ENCODE measurements around the gene MSI2.

MSI2 gene

DNA sequence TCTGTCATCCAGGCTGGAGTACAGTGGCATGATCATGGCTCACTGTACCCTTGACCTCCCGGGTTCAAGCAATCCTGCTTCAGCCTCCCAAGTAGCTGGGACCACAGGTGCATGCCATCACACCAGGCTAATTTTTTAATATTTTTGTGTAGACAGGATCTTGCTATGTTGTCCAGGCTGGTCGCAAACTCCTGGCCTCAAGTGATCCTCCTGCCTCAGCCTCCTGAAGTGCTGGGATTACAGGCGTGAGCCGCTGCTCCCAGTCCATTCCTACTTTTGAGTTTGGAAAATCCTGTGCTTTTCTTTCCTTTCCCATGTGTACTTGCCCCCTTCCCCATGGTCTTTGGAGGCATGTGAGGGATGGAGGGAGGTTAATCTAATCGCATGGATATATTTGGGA is 60.0 kb downstream of the MSI2 start:
- H3K4me3 ChIP-seq (ENCODE audit: low read length) = no peak overlapping the region
- DNase-seq (ENCODE audit: low read depth, low spot score) = no peak
- H3K4me1 ChIP-seq (ENCODE audit: control insufficient read depth, insufficient read depth, low read length) = peaks cover 12% of the 10 kb centered on the region
- no peaks in the 10 kb centered on the region for H3K36me3 ChIP-seq (ENCODE audit: control insufficient read depth, insufficient read depth, low read length)
- H3K9me3 ChIP-seq (ENCODE audit: control insufficient read depth, insufficient read depth, low read length) = no peaks in the 10 kb centered on the region
- H3K27ac ChIP-seq (ENCODE audit: low read length) = no peak overlapping the region
- H3K27me3 ChIP-seq (ENCODE audit: control insufficient read depth, insufficient read depth, low read length) = no peaks in the 10 kb centered on the region
- WGBS (ENCODE audit: insufficient coverage, insufficient read length) = no CpG with 5 or more reads among the region's 5 CpGs

- Histone ChIP-seq H3K4me3 (ENCODE audit: low read length) (no peak overlapping the region), H3K27me3 (ENCODE audit: control insufficient read depth, insufficient read depth, low read length) (no peaks in the 10 kb centered on the region), H3K27ac (ENCODE audit: low read length) (no peak overlapping the region), H3K36me3 (ENCODE audit: control insufficient read depth, insufficient read depth, low read length) (no peaks in the 10 kb centered on the region), H3K9me3 (ENCODE audit: control insufficient read depth, insufficient read depth, low read length) (no peaks in the 10 kb centered on the region), H3K4me1 (ENCODE audit: control insufficient read depth, insufficient read depth, low read length) (peaks cover 12% of the 10 kb centered on the region)
- WGBS (ENCODE audit: insufficient coverage, insufficient read length) = no CpG with 5 or more reads among the region's 3 CpGs
- no peak for DNase-seq (ENCODE audit: low read depth, low spot score)
Measured at GRCh38 chr17:57317079-57317478, 60.8 kb downstream of the MSI2 start.

GRCh38 chr17:57318913-57319312 is 62.6 kb downstream of the MSI2 start:
- no CpG with 5 or more reads among the region's 6 CpGs for WGBS (ENCODE audit: insufficient coverage, insufficient read length)
- Histone ChIP-seq H3K27me3 (ENCODE audit: control insufficient read depth, insufficient read depth, low read length) (no peaks in the 10 kb centered on the region), H3K9me3 (ENCODE audit: control insufficient read depth, insufficient read depth, low read length) (no peaks in the 10 kb centered on the region), H3K27ac (ENCODE audit: low read length) (no peak overlapping the region), H3K4me1 (ENCODE audit: control insufficient read depth, insufficient read depth, low read length) (peaks cover 5% of the 10 kb centered on the region), H3K36me3 (ENCODE audit: control insufficient read depth, insufficient read depth, low read length) (no peaks in the 10 kb centered on the region), H3K4me3 (ENCODE audit: low read length) (no peak overlapping the region)
- no peak for DNase-seq (ENCODE audit: low read depth, low spot score)

GRCh38 chr17:57319806-57320205 is 63.5 kb downstream of the MSI2 start:
- H3K4me1 ChIP-seq (ENCODE audit: control insufficient read depth, insufficient read depth, low read length) = peaks cover 5% of the 10 kb centered on the region
- H3K27me3 ChIP-seq (ENCODE audit: control insufficient read depth, insufficient read depth, low read length) = no peaks in the 10 kb centered on the region
- no peaks in the 10 kb centered on the region for H3K36me3 ChIP-seq (ENCODE audit: control insufficient read depth, insufficient read depth, low read length)
- no peak overlapping the region for H3K4me3 ChIP-seq (ENCODE audit: low read length)
- H3K9me3 ChIP-seq (ENCODE audit: control insufficient read depth, insufficient read depth, low read length) = no peaks in the 10 kb centered on the region
- no CpG with 5 or more reads among the region's 9 CpGs for WGBS (ENCODE audit: insufficient coverage, insufficient read length)
- DNase-seq (ENCODE audit: low read depth, low spot score) = no peak
- H3K27ac ChIP-seq (ENCODE audit: low read length) = no peak overlapping the region

DNA sequence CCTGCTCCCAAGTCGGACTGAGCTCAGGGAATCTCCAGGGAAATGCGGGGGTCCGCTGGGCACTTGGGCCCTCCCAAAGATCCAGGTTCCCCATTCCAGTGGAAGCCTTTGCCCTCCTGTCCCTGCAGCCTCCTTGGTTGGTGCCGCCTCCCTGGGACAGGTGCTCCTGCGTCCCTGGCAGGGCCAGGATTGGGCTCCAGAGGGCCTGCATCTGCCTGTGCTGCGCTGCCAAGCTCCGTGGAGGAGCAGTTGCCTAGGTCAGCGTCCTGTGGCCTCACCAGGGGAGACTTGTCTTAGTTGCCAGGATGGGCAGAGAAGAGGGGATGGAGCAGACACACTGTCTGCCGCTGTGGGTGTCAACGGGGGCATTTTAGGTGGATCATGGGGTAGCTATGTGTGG is 67.1 kb downstream of the MSI2 start:
- WGBS (ENCODE audit: insufficient coverage, insufficient read length) = no CpG with 5 or more reads among the region's 10 CpGs
- H3K27me3 ChIP-seq (ENCODE audit: control insufficient read depth, insufficient read depth, low read length) = no peaks in the 10 kb centered on the region

DNA sequence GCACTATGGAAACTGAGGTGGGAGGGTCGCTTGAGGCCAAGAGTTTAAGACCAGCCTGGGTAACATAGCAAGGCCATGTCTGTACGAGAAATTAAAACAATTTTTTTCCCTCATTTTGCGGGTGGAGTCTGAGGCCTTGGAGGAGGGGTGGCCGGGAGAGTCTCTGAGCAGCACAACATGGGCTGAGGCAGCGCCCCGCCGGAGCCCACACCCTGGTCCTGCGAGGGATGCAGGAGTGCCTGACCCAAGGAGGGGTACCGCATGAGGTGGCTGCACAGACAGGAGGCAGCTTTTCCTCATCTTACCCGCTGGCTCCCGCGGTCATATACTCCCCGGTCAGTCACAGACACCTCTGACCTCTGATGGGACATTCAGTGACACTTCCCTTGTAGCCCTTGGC is 67.7 kb downstream of the MSI2 start:
- Histone ChIP-seq H3K36me3 (ENCODE audit: control insufficient read depth, insufficient read depth, low read length) (no peaks in the 10 kb centered on the region), H3K9me3 (ENCODE audit: control insufficient read depth, insufficient read depth, low read length) (no peaks in the 10 kb centered on the region), H3K27me3 (ENCODE audit: control insufficient read depth, insufficient read depth, low read length) (no peaks in the 10 kb centered on the region), H3K4me3 (ENCODE audit: low read length) (no peak overlapping the region), H3K4me1 (ENCODE audit: control insufficient read depth, insufficient read depth, low read length) (no peaks in the 10 kb centered on the region), H3K27ac (ENCODE audit: low read length) (no peak overlapping the region)
- no CpG with 5 or more reads among the region's 13 CpGs for WGBS (ENCODE audit: insufficient coverage, insufficient read length)
- no peak for DNase-seq (ENCODE audit: low read depth, low spot score)

More for the DNA sequence above, 67.1 kb downstream of the MSI2 start:
- H3K4me1 ChIP-seq (ENCODE audit: control insufficient read depth, insufficient read depth, low read length) = no peaks in the 10 kb centered on the region
- no peak overlapping the region for H3K4me3 ChIP-seq (ENCODE audit: low read length)
- no peaks in the 10 kb centered on the region for H3K36me3 ChIP-seq (ENCODE audit: control insufficient read depth, insufficient read depth, low read length)
- DNase-seq (ENCODE audit: low read depth, low spot score) = no peak
- H3K27ac ChIP-seq (ENCODE audit: low read length) = no peak overlapping the region
- H3K9me3 ChIP-seq (ENCODE audit: control insufficient read depth, insufficient read depth, low read length) = no peaks in the 10 kb centered on the region

- DNase-seq (ENCODE audit: low read depth, low spot score) = no peak
- H3K9me3 ChIP-seq (ENCODE audit: control insufficient read depth, insufficient read depth, low read length) = no peaks in the 10 kb centered on the region
- H3K27ac ChIP-seq (ENCODE audit: low read length) = no peak overlapping the region
- no peaks in the 10 kb centered on the region for H3K27me3 ChIP-seq (ENCODE audit: control insufficient read depth, insufficient read depth, low read length)
- no peaks in the 10 kb centered on the region for H3K36me3 ChIP-seq (ENCODE audit: control insufficient read depth, insufficient read depth, low read length)
- no peaks in the 10 kb centered on the region for H3K4me1 ChIP-seq (ENCODE audit: control insufficient read depth, insufficient read depth, low read length)
- no peak overlapping the region for H3K4me3 ChIP-seq (ENCODE audit: low read length)
Measured at GRCh38 chr17:57324631-57325030, 68.3 kb downstream of the MSI2 start.

- WGBS (ENCODE audit: insufficient coverage, insufficient read length) = no CpG with 5 or more reads among the region's 2 CpGs
- Histone ChIP-seq H3K27ac (ENCODE audit: low read length) (no peak overlapping the region), H3K4me3 (ENCODE audit: low read length) (no peak overlapping the region), H3K36me3 (ENCODE audit: control insufficient read depth, insufficient read depth, low read length) (no peaks in the 10 kb centered on the region), H3K9me3 (ENCODE audit: control insufficient read depth, insufficient read depth, low read length) (no peaks in the 10 kb centered on the region), H3K27me3 (ENCODE audit: control insufficient read depth, insufficient read depth, low read length) (no peaks in the 10 kb centered on the region), H3K4me1 (ENCODE audit: control insufficient read depth, insufficient read depth, low read length) (no peaks in the 10 kb centered on the region)
- no peak for DNase-seq (ENCODE audit: low read depth, low spot score)
Measured at GRCh38 chr17:57326336-57326735, 70.0 kb downstream of the MSI2 start.

DNA sequence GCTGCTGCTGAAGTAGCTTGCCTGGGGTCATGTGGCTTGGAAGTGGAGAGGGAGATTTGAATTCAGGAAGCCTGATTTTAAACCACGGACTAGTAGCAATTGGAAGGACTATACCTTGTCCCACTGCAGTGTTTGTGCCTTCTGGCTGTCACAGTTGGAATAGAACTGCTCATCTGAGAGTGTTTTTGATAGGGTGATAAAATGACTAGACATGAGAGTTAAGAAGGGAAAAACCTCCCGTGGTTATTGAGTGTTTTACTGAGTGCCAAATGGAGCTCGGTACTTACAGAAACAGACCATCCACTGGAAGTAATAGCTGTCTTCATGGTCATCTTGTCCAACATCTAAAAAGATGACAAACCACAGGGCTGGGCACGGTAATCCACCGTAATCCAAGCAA is 70.4 kb downstream of the MSI2 start:
- H3K27me3 ChIP-seq (ENCODE audit: control insufficient read depth, insufficient read depth, low read length) = no peaks in the 10 kb centered on the region
- no peak for DNase-seq (ENCODE audit: low read depth, low spot score)
- no peaks in the 10 kb centered on the region for H3K36me3 ChIP-seq (ENCODE audit: control insufficient read depth, insufficient read depth, low read length)
- WGBS (ENCODE audit: insufficient coverage, insufficient read length) = no CpG with 5 or more reads among the region's 5 CpGs
- no peak overlapping the region for H3K27ac ChIP-seq (ENCODE audit: low read length)
- no peak overlapping the region for H3K4me3 ChIP-seq (ENCODE audit: low read length)
- no peaks in the 10 kb centered on the region for H3K4me1 ChIP-seq (ENCODE audit: control insufficient read depth, insufficient read depth, low read length)
- no peaks in the 10 kb centered on the region for H3K9me3 ChIP-seq (ENCODE audit: control insufficient read depth, insufficient read depth, low read length)

- Histone ChIP-seq H3K36me3 (ENCODE audit: control insufficient read depth, insufficient read depth, low read length) (no peaks in the 10 kb centered on the region), H3K27me3 (ENCODE audit: control insufficient read depth, insufficient read depth, low read length) (no peaks in the 10 kb centered on the region), H3K4me1 (ENCODE audit: control insufficient read depth, insufficient read depth, low read length) (no peaks in the 10 kb centered on the region), H3K27ac (ENCODE audit: low read length) (no peak overlapping the region), H3K4me3 (ENCODE audit: low read length) (no peak overlapping the region), H3K9me3 (ENCODE audit: control insufficient read depth, insufficient read depth, low read length) (no peaks in the 10 kb centered on the region)
- no CpG with 5 or more reads among the region's 6 CpGs for WGBS (ENCODE audit: insufficient coverage, insufficient read length)
- DNase-seq (ENCODE audit: low read depth, low spot score) = no peak
Measured at GRCh38 chr17:57327176-57327970, 71.0 kb downstream of the MSI2 start.
